Adrenal gland (tissue), 12 donors: Measurements from ENCODE around the gene BAHCC1. TPM values are rescaled to one million over a fixed set of nuclear protein-coding genes. Genes with fewer than 3 reads are reported as not detected.

ENCODE experiments used
- DNase-seq, 7 donors: peaks; one replicate each; pipeline ENCODE4 v3.0.0-alpha.2; 2019 to 2020
- H3K27ac ChIP-seq, 5 donors: fragments of 200-600 bp; sonication (generic) in 4 of 5; 1 replicate in 3 of 5; 2 replicates in 2 of 5; pipeline versions ENCODE4 v1.5.1 to v1.8.0; 2016 to 2020; ENCODE audit warnings: mild to moderate bottlenecking in 1 of 5
- H3K27me3 ChIP-seq: fragments of 200-600 bp; 2 replicates; pipeline ENCODE4 v1.8.0; 2021
- H3K36me3 ChIP-seq, 2 donors: fragments of 200-600 bp; replicated peaks in 1 of 2; 1 replicate in 1 of 2; 2 replicates in 1 of 2; pipeline versions ENCODE4 v1.5.1 to v1.8.0; 2018 to 2022
- H3K4me1 ChIP-seq, 2 donors: fragments of 200-600 bp; replicated peaks in 1 of 2; 1 replicate in 1 of 2; 2 replicates in 1 of 2; pipeline versions ENCODE4 v1.5.1 to v1.8.0; 2018 to 2021
- H3K4me3 ChIP-seq, 4 donors: fragments of 200-600 bp; sonication (generic) in 3 of 4; one replicate each; pipeline ENCODE4 v1.5.1; 2016 to 2018
- H3K9me3 ChIP-seq, 3 donors: fragments of 200-600 bp; sonication (generic) in 1 of 3; replicated peaks in 1 of 3; 1 replicate in 2 of 3; 2 replicates in 1 of 3; pipeline versions ENCODE4 v1.5.1 to v1.8.0; 2016 to 2021
- POLR2A ChIP-seq, 2 donors: fragments of 450-650 bp; IDR thresholded peaks; one replicate each; pipeline ENCODE4 v1.6.1; 2017; ENCODE audit warnings: antibody characterized with exemption in 2 of 2, mild to moderate bottlenecking in 2 of 2, moderate library complexity in 1 of 2
- WGBS, 4 donors: extraction: QIAGEN DNeasy Blood & Tissue Kit in 2 of 4; methylation state at CpG; one replicate each; pipeline versions ENCODE4 v1.1.5 to v1.1.7; 2013 to 2017; 5-methylcytosine and 5-hydroxymethylcytosine counted together
- intact Hi-C, 2 donors: fragments of 100-400 bp; cut with DNase I; formaldehyde crosslinking; loops; one replicate each; pipeline versions ENCODE4 v1.14.1 to v1.15.0; 2022 to 2023
- polyA plus RNA-seq, 3 donors: library from polyadenylated mRNA; stranded (reverse); fragments of 200-250 nt in 2 of 3; fragments of 350-450 nt in 1 of 3; fragmentation: Illumina TruSeq in 1 of 3; extraction: RNeasy Lipid Tissue Mini Kit (QIAGEN cat#74804) in 1 of 3; gene quantifications; one replicate each; pipeline ENCODE4 v1.2.3, GENCODE V29; 2013 to 2014
- total RNA-seq, 9 donors: library from RNA; depleted of rRNA in 4 of 9; stranded (reverse); fragments of >200 nt in 4 of 9; fragments of 120-200 nt in 1 of 9; fragmentation: NEBNext Ultra II Directional in 1 of 9; extraction: Animal tissue kit (Norgen Biotek cat#: 25700) in 1 of 9; gene quantifications; one replicate each; pipeline versions ENCODE4 v1.1.0 to v1.2.4, GENCODE V29; 2013 to 2023
- TF ChIP-seq, protein P1 (sequence below), 6 experiments: fragments of 450-650 bp in 4 of 6; fragments of 200-600 bp in 2 of 6; sonication (generic) in 1 of 6; IDR thresholded peaks; 1 replicate in 5 of 6; 2 replicates in 1 of 6; pipeline versions ENCODE4 v1.5.1 to v1.8.0; 2016 to 2021; ENCODE audit warnings: antibody characterized with exemption in 6 of 6, mild to moderate bottlenecking in 2 of 6, moderate library complexity in 1 of 6
- donor health status: healthy with polysubstance abuse.
- donor health status: Bipolar disorder and iron deficiency.
- donor health status: DM: yes; HTN: yes; CAD: no.
- donor health status: DM: no; HTN: no; CAD: no.
- donor health status: DM: no; HTN: no; CAD: no.
- donor health status: DM: yes; HTN: yes; CAD: no.

The BAHCC1 gene
- total and polyA plus RNA-seq, 12 donors, result 1.7 to 68.0 (median 18.4) TPM

DNA sequence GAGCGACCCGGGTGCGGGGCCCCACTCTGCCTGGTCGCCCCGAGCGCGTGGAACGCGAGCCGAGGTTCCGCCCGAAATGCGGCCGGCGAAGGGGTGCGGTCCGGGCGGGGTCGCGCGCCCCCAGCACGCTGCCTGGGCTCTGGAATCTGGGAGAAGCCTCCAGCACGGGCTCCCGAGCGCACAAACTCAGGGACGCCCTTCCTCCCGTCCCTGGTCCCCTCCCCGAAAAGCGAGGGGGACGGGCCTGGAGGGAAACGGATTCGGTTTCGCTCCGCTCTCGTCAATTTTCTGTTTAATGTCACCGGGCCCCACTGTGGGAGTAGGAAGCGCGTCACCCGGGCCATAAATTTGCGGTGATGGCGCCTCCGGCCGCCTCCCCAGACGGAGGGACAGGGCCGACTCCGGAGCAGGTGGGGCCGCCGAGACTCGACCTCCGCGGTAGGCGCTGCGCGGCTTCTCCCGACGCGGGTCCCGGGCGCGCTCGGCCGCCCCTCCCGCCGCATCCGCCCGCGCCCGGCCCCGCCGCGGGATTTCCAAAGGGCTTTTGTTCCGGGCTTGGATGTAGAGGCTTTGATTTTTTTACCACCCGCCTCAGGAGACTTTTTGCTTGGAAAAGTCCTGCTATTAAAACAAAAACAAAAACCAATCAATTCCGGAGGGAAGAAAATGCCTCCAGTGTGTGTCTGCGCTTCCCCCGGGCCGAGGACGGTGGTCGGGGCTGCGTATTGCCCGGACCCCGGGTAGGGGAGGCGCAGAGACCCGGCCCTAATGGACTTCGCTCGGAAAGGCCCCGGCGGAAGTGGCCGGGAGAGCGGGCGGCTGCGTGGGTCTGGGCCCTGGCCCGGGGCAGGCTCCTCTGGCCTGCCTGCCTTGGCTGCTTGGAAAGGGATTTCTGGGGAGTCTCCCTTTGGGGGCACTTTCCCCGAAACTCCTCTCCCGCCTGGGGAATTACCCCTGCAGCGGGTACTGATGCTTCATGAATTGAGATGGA, 7.9 kb upstream of the BAHCC1 start:
- Histone ChIP-seq H3K27me3 (no peaks in the 10 kb centered on the region), H3K4me1 (peaks cover 29 to 52% of the 10 kb centered on the region in 2 donors), H3K27ac (peak overlapping the region; percentile 64 to 97 (median 93)), H3K36me3 (no peaks in the 10 kb centered on the region), H3K9me3 (no peaks in the 10 kb centered on the region), H3K4me3 (peak overlapping the region; percentile 22 to 83 (median 52))
- intact Hi-C loops, result no loop called here
- DNase-seq, result peak in 6 of 7 donors; percentile 70 to 87 (median 78)
- WGBS, 4 donors, result 9 to 18% (median 13%) methylated on average over 32 to 96 of the region's 96 CpGs
- peak; percentile 34 to 73 for TF ChIP-seq POLR2A (IDR thresholded peaks at IDR 0.05)
- TF ChIP-seq, protein P1, sequence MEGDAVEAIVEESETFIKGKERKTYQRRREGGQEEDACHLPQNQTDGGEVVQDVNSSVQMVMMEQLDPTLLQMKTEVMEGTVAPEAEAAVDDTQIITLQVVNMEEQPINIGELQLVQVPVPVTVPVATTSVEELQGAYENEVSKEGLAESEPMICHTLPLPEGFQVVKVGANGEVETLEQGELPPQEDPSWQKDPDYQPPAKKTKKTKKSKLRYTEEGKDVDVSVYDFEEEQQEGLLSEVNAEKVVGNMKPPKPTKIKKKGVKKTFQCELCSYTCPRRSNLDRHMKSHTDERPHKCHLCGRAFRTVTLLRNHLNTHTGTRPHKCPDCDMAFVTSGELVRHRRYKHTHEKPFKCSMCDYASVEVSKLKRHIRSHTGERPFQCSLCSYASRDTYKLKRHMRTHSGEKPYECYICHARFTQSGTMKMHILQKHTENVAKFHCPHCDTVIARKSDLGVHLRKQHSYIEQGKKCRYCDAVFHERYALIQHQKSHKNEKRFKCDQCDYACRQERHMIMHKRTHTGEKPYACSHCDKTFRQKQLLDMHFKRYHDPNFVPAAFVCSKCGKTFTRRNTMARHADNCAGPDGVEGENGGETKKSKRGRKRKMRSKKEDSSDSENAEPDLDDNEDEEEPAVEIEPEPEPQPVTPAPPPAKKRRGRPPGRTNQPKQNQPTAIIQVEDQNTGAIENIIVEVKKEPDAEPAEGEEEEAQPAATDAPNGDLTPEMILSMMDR (IDR thresholded peaks at IDR 0.05), result no peak

GRCh38 chr17:81388091-81388611, 7.1 kb upstream of the BAHCC1 start:
- peaks cover 35 to 58% of the 10 kb centered on the region in 2 donors for H3K4me1 ChIP-seq
- peak overlapping the region in 1 of 4 donors; percentile 83 for H3K4me3 ChIP-seq
- H3K27ac ChIP-seq, result peak overlapping the region; percentile 64 to 97 (median 93)
- DNase-seq, result no peak
- intact Hi-C loops, result no loop called here
- TF ChIP-seq, protein P1 (IDR thresholded peaks at IDR 0.05), result no peak
- no peak for TF ChIP-seq POLR2A (IDR thresholded peaks at IDR 0.05)
- no peaks in the 10 kb centered on the region for H3K9me3 ChIP-seq
- H3K27me3 ChIP-seq, result no peaks in the 10 kb centered on the region
- 63 to 74% (median 70%) methylated on average over 8 to 14 of the region's 14 CpGs for WGBS, 4 donors
- H3K36me3 ChIP-seq, result no peaks in the 10 kb centered on the region

- peak in 6 of 7 donors; percentile 67 to 91 (median 76) for DNase-seq
- intact Hi-C loops, result no loop called here
- 18 to 34% (median 31%) methylated on average over 5 to 19 of the region's 19 CpGs for WGBS, 4 donors
- peak overlapping the region in 4 of 5 donors; percentile 32 to 97 (median 95) for H3K27ac ChIP-seq
- H3K9me3 ChIP-seq, result no peaks in the 10 kb centered on the region
- H3K4me1 ChIP-seq, result peaks cover 35 to 58% of the 10 kb centered on the region in 2 donors
- H3K27me3 ChIP-seq, result no peaks in the 10 kb centered on the region
- TF ChIP-seq POLR2A (IDR thresholded peaks at IDR 0.05), result peak in 1 of 2 donors; percentile 28
- TF ChIP-seq, protein P1 (IDR thresholded peaks at IDR 0.05), result no peak
- H3K36me3 ChIP-seq, result no peaks in the 10 kb centered on the region
- H3K4me3 ChIP-seq, result no peak overlapping the region
Observed at GRCh38 chr17:81388612-81389367, 6.5 kb upstream of the BAHCC1 start.

- Histone ChIP-seq H3K27ac (peak overlapping the region in 3 of 5 donors; percentile 32 to 97 (median 97)), H3K27me3 (no peaks in the 10 kb centered on the region), H3K36me3 (no peaks in the 10 kb centered on the region), H3K4me1 (peaks cover 41 to 63% of the 10 kb centered on the region in 2 donors), H3K4me3 (no peak overlapping the region), H3K9me3 (no peaks in the 10 kb centered on the region)
- DNase-seq, result no peak
- WGBS, 4 donors, result 69 to 87% (median 76%) methylated on average over 10 of the region's 10 CpGs
- TF ChIP-seq POLR2A (IDR thresholded peaks at IDR 0.05), result no peak
- TF ChIP-seq, protein P1 (IDR thresholded peaks at IDR 0.05), result no peak
- intact Hi-C loops, result no loop called here
Observed at GRCh38 chr17:81389585-81389984, 5.7 kb upstream of the BAHCC1 start.
